ENCODE measurements around the gene NEUROD2. TPM values are rescaled to one million over a fixed set of nuclear protein-coding genes. Genes with fewer than 3 reads are reported as not detected.

Gene NEUROD2
- polyA plus RNA-seq, 1 of the 3 experiments (the other 2 are of a cell fraction), result not detected

- DNase-seq, result no peak
- Histone ChIP-seq H2AFZ (ENCODE audit: low read depth) (no peak overlapping the region), H3K4me2 (no peak overlapping the region), H3K4me1 (ENCODE audit: control insufficient read depth in 1 of 2, insufficient read depth in 2 of 2, low read depth in 1 of 2, low read length in 1 of 2) (peaks cover 0 to 4% of the 10 kb centered on the region in 2 experiments; a peak in 1 of 4 replicates), H4K20me1 (ENCODE audit: insufficient read depth) (peaks cover 14% of the 10 kb centered on the region), H3K36me3 (replicated peaks in 1 of 2; ENCODE audit: control insufficient read depth in 1 of 2, insufficient read depth in 2 of 2, low read length in 1 of 2) (no peaks in the 10 kb centered on the region), H3K4me3 (ENCODE audit: low read depth in 2 of 2, low read length in 1 of 2) (no peak overlapping the region), H3K9me3 (no peaks in the 10 kb centered on the region), H3F3A (replicated peaks; ENCODE audit: insufficient read depth) (no peaks in the 10 kb centered on the region), H3K79me2 (ENCODE audit: insufficient read depth) (peaks cover 19% of the 10 kb centered on the region), H3K27ac (ENCODE audit: low read depth in 2 of 2, low read length in 1 of 2) (no peak overlapping the region), H3K9ac (no peak overlapping the region), H3K27me3 (ENCODE audit: insufficient read depth) (no peaks in the 10 kb centered on the region), H3K9me2 (no peaks in the 10 kb centered on the region)
- CTCF ChIA-PET, result interaction anchor here (2.5 to 7.6 kb wide), 4 partner anchors 9 to 28 kb away, joined by 9 to 149 read pairs (median 88); partner anchors contain the start of genes PNMT, STARD3 and TCAP
- POLR2A ChIA-PET, result no interaction called here
- TF ChIP-seq TEAD4 (IDR thresholded peaks at IDR 0.05; ENCODE audit: borderline replicate concordance, insufficient read depth), result no peak
- no peak for TF ChIP-seq TAF1 (IDR thresholded peaks at IDR 0.05; ENCODE audit: borderline replicate concordance, low read depth, low read length)
- no peak for TF ChIP-seq EZH2phosphoT487 (IDR thresholded peaks at IDR 0.05; ENCODE audit: borderline replicate concordance, low read depth)
- 96% methylated on average over 11 of the region's 11 CpGs for WGBS (ENCODE audit: low lambda C conversion rate)
These were observed 42.4 kb upstream of the NEUROD2 start for GRCh38 chr17:39650121-39650579.

- Histone ChIP-seq H3K4me2 (no peak overlapping the region), H3K27me3 (ENCODE audit: insufficient read depth) (no peaks in the 10 kb centered on the region), H3K9me2 (no peaks in the 10 kb centered on the region), H3K9ac (no peak overlapping the region), H3F3A (replicated peaks; ENCODE audit: insufficient read depth) (no peaks in the 10 kb centered on the region), H3K27ac (ENCODE audit: low read depth in 2 of 2, low read length in 1 of 2) (no peak overlapping the region), H3K36me3 (replicated peaks in 1 of 2; ENCODE audit: control insufficient read depth in 1 of 2, insufficient read depth in 2 of 2, low read length in 1 of 2) (no peaks in the 10 kb centered on the region), H2AFZ (ENCODE audit: low read depth) (no peak overlapping the region), H3K4me1 (ENCODE audit: control insufficient read depth in 1 of 2, insufficient read depth in 2 of 2, low read depth in 1 of 2, low read length in 1 of 2) (peaks cover 0 to 4% of the 10 kb centered on the region in 2 experiments; a peak in 1 of 4 replicates), H3K79me2 (ENCODE audit: insufficient read depth) (peaks cover 33% of the 10 kb centered on the region), H3K4me3 (ENCODE audit: low read depth in 2 of 2, low read length in 1 of 2) (no peak overlapping the region), H3K9me3 (no peaks in the 10 kb centered on the region), H4K20me1 (ENCODE audit: insufficient read depth) (peaks cover 16% of the 10 kb centered on the region)
- no peak for DNase-seq
- 93% methylated on average over 15 of the region's 15 CpGs for WGBS (ENCODE audit: low lambda C conversion rate)
- TF ChIP-seq RCOR1 (IDR thresholded peaks at IDR 0.05; ENCODE audit: low read length), result no peak
- TF ChIP-seq MXI1 (IDR thresholded peaks at IDR 0.05; ENCODE audit: low read depth, low read length), result no peak
- TF ChIP-seq REST (IDR thresholded peaks at IDR 0.05; ENCODE audit: low read depth, low read length), result no peak
- no peak for TF ChIP-seq MEF2A (IDR thresholded peaks at IDR 0.05; ENCODE audit: borderline replicate concordance, low read depth)
- TF ChIP-seq GABPA (IDR thresholded peaks at IDR 0.05; ENCODE audit: low read depth), result no peak
- TF ChIP-seq EP300 (IDR thresholded peaks at IDR 0.05; ENCODE audit: borderline replicate concordance in 1 of 2, low read depth in 1 of 2, low read length in 1 of 2), result no peak
- TF ChIP-seq FOXJ3 (CRISPR knock-in tag; IDR thresholded peaks at IDR 0.05), result no peak
- no peak for TF ChIP-seq YY1 (IDR thresholded peaks at IDR 0.05; ENCODE audit: low read depth)
- TF ChIP-seq RXRA (IDR thresholded peaks at IDR 0.05; ENCODE audit: borderline replicate concordance, low read depth), result no peak
- TF ChIP-seq USF1 (IDR thresholded peaks at IDR 0.05; ENCODE audit: borderline replicate concordance, low read depth), result no peak
- TF ChIP-seq, protein P1, sequence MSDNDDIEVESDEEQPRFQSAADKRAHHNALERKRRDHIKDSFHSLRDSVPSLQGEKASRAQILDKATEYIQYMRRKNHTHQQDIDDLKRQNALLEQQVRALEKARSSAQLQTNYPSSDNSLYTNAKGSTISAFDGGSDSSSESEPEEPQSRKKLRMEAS (IDR thresholded peaks at IDR 0.05; ENCODE audit: low read depth), result no peak
- ChIA-PET CTCF (interaction anchor here (0.6 to 7.2 kb wide), 6 partner anchors 10 to 66 kb away, joined by 3 to 83 read pairs (median 6); no protein-coding TSS in a partner anchor), POLR2A (no interaction called here)
These were observed 41.1 kb upstream of the NEUROD2 start for GRCh38 chr17:39648616-39649366.
